PFSK-1 (cell line): ENCODE results near the gene SRP14.

Experiments
- FOXP2 ChIP-seq: optimal IDR thresholded peaks from 2 replicates; pipeline ENCODE3; 2011; ENCODE audit warnings: borderline replicate concordance, control low read depth, inconsistent platforms; ENCODE audit not compliant: insufficient read depth; ENCODE audit errors: extremely low read length, extremely low read depth
- POLR2AphosphoS5 ChIP-seq: IDR thresholded peaks from 2 replicates; pipeline ENCODE4 v1.6.1; 2012; ENCODE audit warnings: low read depth, mild to moderate bottlenecking, control low read depth, low read length, moderate library complexity
- REST ChIP-seq, 2 experiments: IDR thresholded peaks; 2 replicates each; pipeline versions ENCODE4 v1.6.1 to v1.8.0; 2011 to 2012; ENCODE audit warnings: low read depth in 2 of 2, low read length in 2 of 2, control low read depth in 1 of 2, inconsistent platforms in 1 of 2, mild to moderate bottlenecking in 1 of 2, moderate library complexity in 1 of 2; ENCODE audit not compliant: insufficient read depth in 1 of 2
- SIN3A ChIP-seq: IDR thresholded peaks from 2 replicates; pipeline ENCODE4 v1.6.1; 2012; ENCODE audit warnings: mild to moderate bottlenecking, low read length, moderate library complexity, borderline replicate concordance; ENCODE audit not compliant: insufficient read depth
- TAF1 ChIP-seq: IDR thresholded peaks from 2 replicates; pipeline ENCODE4 v1.6.1; 2012; ENCODE audit warnings: low read length, control low read depth, borderline replicate concordance; ENCODE audit not compliant: insufficient read depth

SRP14 gene

GRCh38 chr15:40064231-40064894, 25.4 kb upstream of the SRP14 start:
- TF ChIP-seq POLR2AphosphoS5 (no peak), FOXP2 (peak; percentile 30)

GRCh38 chr15:40063563-40064011, 24.6 kb upstream of the SRP14 start:
- TF ChIP-seq FOXP2 (no peak), TAF1 (no peak), POLR2AphosphoS5 (no peak), REST (IDR thresholded peaks at IDR 0.05; ENCODE audit: insufficient read depth in 1 of 2, low read depth in 2 of 2, low read length in 2 of 2) (no peak), SIN3A (no peak)

GRCh38 chr15:40062816-40063562, 24.0 kb upstream of the SRP14 start:
- TF ChIP-seq POLR2AphosphoS5 (no peak), FOXP2 (no peak), SIN3A (no peak), REST (IDR thresholded peaks at IDR 0.05; ENCODE audit: insufficient read depth in 1 of 2, low read depth in 2 of 2, low read length in 2 of 2) (no peak), TAF1 (no peak)

GRCh38 chr15:40061212-40061901, 22.4 kb upstream of the SRP14 start:
- TF ChIP-seq FOXP2 (no peak), TAF1 (no peak), SIN3A (no peak), REST (IDR thresholded peaks at IDR 0.05; ENCODE audit: insufficient read depth in 1 of 2, low read depth in 2 of 2, low read length in 2 of 2) (no peak), POLR2AphosphoS5 (no peak)

- TF ChIP-seq TAF1: no peak
Observed at GRCh38 chr15:40060236-40060961, 21.4 kb upstream of the SRP14 start.

- TF ChIP-seq TAF1: no peak
- no peak for TF ChIP-seq REST (IDR thresholded peaks at IDR 0.05; ENCODE audit: insufficient read depth in 1 of 2, low read depth in 2 of 2, low read length in 2 of 2)
- no peak for TF ChIP-seq POLR2AphosphoS5
- no peak for TF ChIP-seq SIN3A
- no peak for TF ChIP-seq FOXP2
Observed at GRCh38 chr15:40059821-40060220, 20.8 kb upstream of the SRP14 start.
